MCF 10A (cell line): ENCODE data around the gene OLA1. TPM values are rescaled to one million over a fixed set of nuclear protein-coding genes. Genes with fewer than 3 reads are reported as not detected.
A peak's percentile ranks its signal among the peaks of the same experiment; 100 is the strongest.

Experiments used
- BruUV-seq: library from RNA; stranded (reverse); fragments of 400-500 nt; replicated peaks from 2 replicates; lab custom pipeline; 2021; lab: Mats Ljungman, UMichigan
- CTCF ChIA-PET: fragments of 300-600 bp; sonication (Branson Sonifier 250); formaldehyde crosslinking; extraction: SDS; loops from one replicate; lab custom pipeline; 2021; ENCODE audit warnings: antibody characterized with exemption, inconsistent platforms; lab: Yijun Ruan, JAX
- POLR2A ChIA-PET: fragments of 300-600, 350-650 bp; sonication (Branson Sonifier 250); formaldehyde crosslinking; extraction: SDS; loops from one replicate; lab custom pipeline; 2020; ENCODE audit warnings: antibody characterized with exemption, inconsistent platforms; lab: Yijun Ruan, JAX
- DNase-seq: peaks from one replicate; pipeline ENCODE4 v3.0.0-alpha.2; 2018; ENCODE audit not compliant: unreplicated experiment
- H3K27ac Mint-ChIP-seq: one replicate; pipeline ENCODE4 v1.8.0; 2022; ENCODE audit warnings: mild to moderate bottlenecking, low read depth, mixed read lengths; ENCODE audit not compliant: unreplicated experiment
- H3K27me3 Mint-ChIP-seq: one replicate; pipeline ENCODE4 v1.8.0; 2022; ENCODE audit warnings: mixed read lengths; ENCODE audit not compliant: insufficient read depth, unreplicated experiment
- H3K36me3 Mint-ChIP-seq: one replicate; pipeline ENCODE4 v1.8.0; 2022; ENCODE audit warnings: mild to moderate bottlenecking, moderate library complexity, mixed read lengths; ENCODE audit not compliant: insufficient read depth, unreplicated experiment
- H3K4me1 Mint-ChIP-seq: one replicate; pipeline ENCODE4 v1.8.0; 2022; ENCODE audit warnings: mixed read lengths; ENCODE audit not compliant: insufficient read depth, unreplicated experiment
- H3K4me3 Mint-ChIP-seq: one replicate; pipeline ENCODE4 v1.8.0; 2022; ENCODE audit warnings: mild to moderate bottlenecking, moderate library complexity, mixed read lengths; ENCODE audit not compliant: unreplicated experiment
- H3K9me3 Mint-ChIP-seq: one replicate; pipeline ENCODE4 v1.8.0; 2022; ENCODE audit warnings: mixed read lengths; ENCODE audit not compliant: unreplicated experiment
- CTCF ChIP-seq: fragments of 200-600 bp; IDR thresholded peaks from one replicate; pipeline ENCODE4 v1.8.0; 2022; ENCODE audit warnings: antibody characterized with exemption, mild to moderate bottlenecking; ENCODE audit not compliant: unreplicated experiment
- intact Hi-C: fragments of 100-400 bp; cut with micrococcal nuclease; formaldehyde crosslinking; loops from 2 replicates; pipeline ENCODE4 v1.14.1; 2022
- total RNA-seq: library from RNA; stranded (reverse); gene quantifications from 2 replicates; pipeline ENCODE4 v1.2.3, GENCODE V29; 2022

The OLA1 gene
- total RNA-seq, 1 experiment from 2014 or later, result 224 TPM

- CTCF ChIA-PET, result interaction anchor here (0.7 kb wide), 1 partner anchor 1185 kb away, joined by 3 read pairs; no protein-coding TSS in a partner anchor
- H3K4me1 Mint-ChIP-seq, result peaks cover 26% of the 10 kb centered on the region
- H3K9me3 Mint-ChIP-seq, result no peaks in the 10 kb centered on the region
- POLR2A ChIA-PET, result interaction anchor here (1.0 to 1.3 kb wide), 3 partner anchors 11 to 128 kb away, joined by 3 read pairs; no protein-coding TSS in a partner anchor
- no peak for TF ChIP-seq CTCF
- intact Hi-C loops, result no loop called here
- H3K27ac Mint-ChIP-seq, result no peak overlapping the region
- H3K36me3 Mint-ChIP-seq, result peaks cover 11% of the 10 kb centered on the region
- H3K4me3 Mint-ChIP-seq, result no peak overlapping the region
- BruUV-seq, result no TSS peak
- no peak for DNase-seq
- H3K27me3 Mint-ChIP-seq, result no peaks in the 10 kb centered on the region
These were observed 127.2 kb downstream of the OLA1 start for GRCh38 chr2:174121175-174121574.

- DNase-seq, result peak; percentile 54
- intact Hi-C loops, result no loop called here
- ChIA-PET CTCF (interaction anchor here (0.7 kb wide), 1 partner anchor 80 kb away, joined by 3 read pairs; no protein-coding TSS in a partner anchor), POLR2A (interaction anchor here (0.6 to 1.9 kb wide), 6 partner anchors 17 to 127 kb away, joined by 3 to 5 read pairs (median 3); no protein-coding TSS in a partner anchor)
- TF ChIP-seq CTCF, result no peak
- Mint-ChIP-seq H3K36me3 (peaks cover 17% of the 10 kb centered on the region), H3K27me3 (no peaks in the 10 kb centered on the region), H3K27ac (peak overlapping the region; percentile 0), H3K4me3 (no peak overlapping the region), H3K4me1 (peaks cover 26% of the 10 kb centered on the region), H3K9me3 (no peaks in the 10 kb centered on the region)
- no TSS peak for BruUV-seq
These were observed 128.0 kb downstream of the OLA1 start for GRCh38 chr2:174120346-174120745.

- Mint-ChIP-seq H3K4me3 (peak overlapping the region; percentile 8), H3K27me3 (no peaks in the 10 kb centered on the region), H3K4me1 (peaks cover 21% of the 10 kb centered on the region), H3K36me3 (peaks cover 16% of the 10 kb centered on the region), H3K27ac (peak overlapping the region; percentile 79), H3K9me3 (no peaks in the 10 kb centered on the region)
- TF ChIP-seq CTCF, result no peak
- CTCF ChIA-PET, result interaction anchor here (0.9 to 1.0 kb wide), 2 partner anchors 11 to 223 kb away, joined by 3 read pairs; no protein-coding TSS in a partner anchor
- POLR2A ChIA-PET, result interaction anchor here (0.7 to 1.9 kb wide), 4 partner anchors 11 to 130 kb away, joined by 3 to 5 read pairs (median 4); partner anchors contain the start of gene OLA1
- intact Hi-C loops, result loop anchor here (2.0 kb wide), 1 partner anchor 131 kb away; the partner anchor contains the start of gene OLA1
- DNase-seq, result peak; percentile 47
- BruUV-seq, result no TSS peak
These were observed 130.1 kb downstream of the OLA1 start for GRCh38 chr2:174117951-174118930.

- H3K9me3 Mint-ChIP-seq, result no peaks in the 10 kb centered on the region
- BruUV-seq, result no TSS peak
- CTCF ChIA-PET, result no interaction called here
- POLR2A ChIA-PET, result no interaction called here
- peaks cover 6% of the 10 kb centered on the region for H3K36me3 Mint-ChIP-seq
- no peaks in the 10 kb centered on the region for H3K4me1 Mint-ChIP-seq
- no peaks in the 10 kb centered on the region for H3K27me3 Mint-ChIP-seq
- intact Hi-C loops, result no loop called here
- no peak for TF ChIP-seq CTCF
- DNase-seq, result no peak
- no peak overlapping the region for H3K27ac Mint-ChIP-seq
- no peak overlapping the region for H3K4me3 Mint-ChIP-seq
These were observed 136.3 kb downstream of the OLA1 start for GRCh38 chr2:174112073-174112472.
